ENCODE measurements around the gene RAB35.

Gene RAB35

DNA sequence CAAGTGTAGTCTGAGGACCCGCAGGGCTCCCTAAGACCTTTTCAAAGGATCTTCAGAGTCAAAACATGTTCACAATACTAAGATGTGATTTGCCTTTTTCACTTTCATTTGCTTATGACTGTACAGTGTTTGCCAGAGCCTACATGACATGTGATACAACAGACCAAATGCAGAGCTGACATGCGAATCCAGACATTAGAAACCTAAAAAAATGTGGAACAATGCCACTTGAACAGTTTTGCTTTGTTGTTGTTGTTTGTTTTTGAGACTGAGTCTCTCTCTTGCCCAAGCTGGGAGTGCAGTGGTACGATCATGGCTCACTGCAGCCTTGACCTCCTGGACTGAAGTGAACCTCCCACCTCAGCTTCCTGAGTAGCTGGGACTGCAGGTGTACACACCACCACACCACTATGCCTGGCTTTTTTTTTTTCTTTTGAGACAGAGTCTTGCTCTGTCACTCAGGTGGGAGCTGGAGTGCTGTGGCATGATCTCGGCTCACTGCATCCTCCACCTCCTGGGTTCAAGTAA lies 5.3 kb upstream of the RAB35 start:
- peak; percentile 66 for DNase-seq (ENCODE audit: low spot score)
- no peak for TF ChIP-seq CTCF (IDR thresholded peaks at IDR 0.05; ENCODE audit: extremely low read depth, missing control alignments)

GRCh38 chr12:120121343-120121742 lies 4.8 kb upstream of the RAB35 start:
- TF ChIP-seq CTCF (IDR thresholded peaks at IDR 0.05; ENCODE audit: extremely low read depth, missing control alignments): no peak
- DNase-seq (ENCODE audit: low spot score): no peak

- TF ChIP-seq CTCF (IDR thresholded peaks at IDR 0.05; ENCODE audit: extremely low read depth, missing control alignments): no peak
Measured at GRCh38 chr12:120119271-120119973, 2.9 kb upstream of the RAB35 start.

GRCh38 chr12:120118321-120119061 lies 1.9 kb upstream of the RAB35 start:
- no peak for DNase-seq (ENCODE audit: low spot score)
- no peak for TF ChIP-seq CTCF (IDR thresholded peaks at IDR 0.05; ENCODE audit: extremely low read depth, missing control alignments)

More at GRCh38 chr12:120119271-120119973, 2.9 kb upstream of the RAB35 start:
- DNase-seq (ENCODE audit: low spot score): peak; percentile 69

- no peak for DNase-seq (ENCODE audit: low spot score)
- no peak for TF ChIP-seq CTCF (IDR thresholded peaks at IDR 0.05; ENCODE audit: extremely low read depth, missing control alignments)
Measured at GRCh38 chr12:120117961-120118320, 1.4 kb upstream of the RAB35 start.

DNA sequence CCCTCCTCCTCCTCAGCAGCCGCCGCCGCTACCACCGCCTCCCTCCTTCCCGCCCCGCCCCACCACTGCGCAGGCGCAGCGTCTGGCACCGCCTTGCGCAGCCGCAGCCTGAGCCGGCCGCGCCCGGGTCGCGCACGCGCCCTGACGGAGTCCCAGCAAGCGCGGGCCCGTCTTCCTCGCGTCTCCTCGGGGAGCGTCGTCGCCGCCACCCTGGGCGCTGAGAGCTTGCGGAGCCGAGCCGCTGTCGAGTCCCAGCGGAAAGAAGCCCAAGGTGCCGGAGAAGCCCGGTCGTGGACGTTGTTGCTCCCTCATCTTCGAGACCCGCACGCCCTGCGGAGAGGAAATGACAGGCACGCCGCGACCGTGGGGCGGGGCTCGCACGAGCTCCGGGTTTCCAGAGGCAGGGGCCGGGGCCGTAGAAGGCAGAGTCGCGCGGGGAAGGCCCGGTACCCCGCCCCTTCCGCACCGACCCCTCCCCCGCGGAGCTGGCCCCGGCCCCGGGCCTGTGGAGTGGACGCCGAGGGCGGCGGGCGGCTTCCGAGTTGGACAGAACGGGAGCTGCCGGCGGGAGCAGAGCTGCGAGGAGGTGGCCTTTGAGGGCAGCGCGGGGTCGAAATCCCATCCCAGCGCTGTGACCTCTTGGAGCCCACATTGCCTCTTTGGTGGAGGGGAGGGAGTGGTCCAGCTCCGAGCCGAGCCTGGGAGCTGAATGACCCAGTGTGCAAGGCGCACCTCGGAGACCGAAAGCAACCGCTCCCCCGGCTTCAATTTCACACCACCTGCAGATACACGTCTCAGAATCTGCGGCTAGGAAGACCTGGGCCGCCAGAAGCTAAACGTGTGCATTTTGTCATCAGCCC lies 469 bp upstream of the RAB35 start:
- TF ChIP-seq CTCF (IDR thresholded peaks at IDR 0.05; ENCODE audit: extremely low read depth, missing control alignments): no peak
- peak; percentile 99 for DNase-seq (ENCODE audit: low spot score)
